HG02981 (cell line): Measurements from ENCODE around the gene SNCAIP.
A peak's percentile ranks its signal among the peaks of the same experiment; 100 is the strongest.

Source experiments
- ATAC-seq: cut with Tn5 transposase; IDR thresholded peaks from one replicate; pipeline ENCODE4 v1.9.1; 2021; ENCODE audit warnings: mild to moderate bottlenecking, moderate library complexity; ENCODE audit not compliant: unreplicated experiment

SNCAIP gene

DNA sequence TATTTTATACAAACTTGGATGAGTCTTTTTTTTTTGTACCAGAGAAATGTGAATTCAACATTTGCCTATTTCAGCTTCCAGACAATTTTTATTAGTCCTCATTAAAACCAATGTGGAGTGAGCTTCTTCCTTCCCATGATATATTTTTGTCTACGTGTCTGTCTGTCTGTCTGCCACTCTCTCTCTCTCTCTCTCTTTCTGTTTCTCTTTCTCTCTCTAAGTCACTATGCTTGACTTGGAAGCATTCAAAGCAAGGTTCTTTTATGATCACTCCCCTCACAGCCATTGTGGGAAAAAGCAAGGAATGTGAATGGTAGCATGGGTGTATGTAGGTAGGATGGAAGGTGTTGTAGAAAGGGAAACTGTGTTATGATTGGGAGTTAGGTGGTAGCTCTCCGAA is 80.2 kb downstream of the SNCAIP start:
- ATAC-seq, result no peak

DNA sequence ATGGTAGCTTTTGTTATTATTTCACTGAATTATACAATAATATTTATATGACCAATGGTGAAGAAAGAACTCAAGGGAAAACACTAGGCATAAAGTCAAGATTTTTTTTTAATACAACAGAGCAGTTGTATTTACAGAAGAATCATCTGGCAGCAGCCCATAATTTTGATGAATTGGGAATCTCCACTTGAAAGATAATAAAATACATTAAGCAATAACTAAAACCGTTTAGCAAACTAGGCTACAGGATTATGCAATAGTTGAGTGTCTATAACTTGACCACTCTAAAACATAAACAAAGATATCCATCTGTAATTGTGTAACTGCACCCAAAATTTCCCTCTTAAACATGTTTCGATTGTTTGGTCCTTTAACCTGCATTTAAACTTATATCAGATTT is 80.8 kb downstream of the SNCAIP start:
- no peak for ATAC-seq

DNA sequence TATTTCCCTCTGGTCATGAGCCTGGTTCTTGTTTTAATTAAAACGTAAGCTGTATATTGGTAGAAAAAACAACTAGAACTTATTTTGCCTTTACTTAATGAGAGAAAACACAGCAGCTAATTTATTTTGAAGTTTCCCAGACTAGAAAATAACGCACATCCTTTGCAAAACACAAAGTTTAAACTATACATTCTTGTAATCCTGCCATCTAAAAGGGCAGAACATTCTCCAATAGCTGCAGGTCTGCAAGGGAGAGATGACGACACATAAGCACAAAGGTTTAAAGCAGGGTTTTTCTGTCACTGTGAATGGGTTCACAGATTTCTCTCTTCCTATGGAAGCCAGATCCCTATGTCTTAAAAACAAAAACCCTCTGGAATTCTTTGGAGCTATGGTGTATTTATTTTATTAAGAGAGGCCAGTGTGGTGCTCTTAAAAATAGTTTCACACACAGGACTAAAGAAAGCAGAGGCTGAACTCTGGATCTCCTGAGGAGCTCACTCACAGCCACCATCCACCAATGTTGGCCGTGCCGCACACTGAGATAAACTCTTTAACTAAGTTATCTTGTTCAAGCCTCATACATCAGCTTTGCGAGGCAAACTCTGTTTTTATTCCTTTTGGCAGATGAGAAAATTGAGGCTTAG is 82.4 kb downstream of the SNCAIP start:
- no peak for ATAC-seq

- ATAC-seq, result no peak
These were observed 86.0 kb downstream of the SNCAIP start for GRCh38 chr5:122398016-122398415.

DNA sequence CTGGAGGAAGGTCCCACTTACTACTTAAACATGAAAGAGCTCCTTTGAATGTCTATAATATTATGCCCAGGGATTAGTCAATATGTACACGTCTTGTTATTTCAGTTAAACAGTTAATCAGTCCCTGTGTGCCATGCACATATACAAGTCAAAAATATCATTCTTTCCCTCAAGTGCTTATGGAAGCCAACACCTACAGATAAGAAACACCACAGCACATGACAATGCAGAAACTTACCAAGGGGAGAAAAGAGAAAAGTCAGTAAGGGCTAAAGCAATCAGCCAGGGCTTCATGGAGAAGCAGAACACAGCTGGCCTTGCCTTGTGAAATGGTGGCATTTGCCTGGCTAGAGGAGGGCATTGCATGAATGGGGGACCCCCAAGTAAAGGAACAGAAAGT is 88.3 kb downstream of the SNCAIP start:
- no peak for ATAC-seq

GRCh38 chr5:122400938-122401337 is 88.9 kb downstream of the SNCAIP start:
- no peak for ATAC-seq

DNA sequence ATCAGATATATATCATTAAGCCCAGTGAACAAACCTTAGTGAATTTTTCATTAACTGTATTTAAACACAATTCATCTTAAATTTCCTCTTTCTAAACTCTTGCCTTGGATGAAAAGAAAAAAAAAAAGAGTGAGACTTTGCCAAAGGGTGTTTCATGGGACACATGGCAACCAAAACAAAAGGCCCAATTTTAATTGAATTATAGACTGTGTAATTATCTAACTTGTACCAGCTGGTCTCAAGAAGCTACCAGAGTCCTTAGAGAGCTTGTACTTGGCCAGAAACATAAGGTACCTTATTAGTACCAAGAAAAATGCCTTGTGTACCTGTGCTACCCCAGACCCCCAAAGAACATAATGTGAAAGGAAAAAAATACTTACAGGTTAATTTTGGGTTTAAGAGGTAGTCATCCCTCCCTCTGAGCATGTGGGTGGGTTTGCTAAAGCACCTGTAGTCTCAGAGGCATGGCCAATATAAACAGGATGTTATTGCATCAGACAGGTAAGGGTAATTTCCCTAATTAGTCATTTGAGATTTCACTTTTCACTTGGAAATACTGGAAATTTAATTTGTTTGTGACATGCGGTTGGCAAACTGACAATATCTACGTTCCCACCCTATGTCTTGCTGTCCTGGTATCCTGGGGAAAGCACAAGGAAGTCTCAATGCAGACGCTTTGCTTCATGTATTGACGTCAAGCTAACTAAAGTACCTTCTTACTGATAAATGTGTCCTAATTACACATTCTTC is 90.1 kb downstream of the SNCAIP start:
- ATAC-seq, result no peak

- no peak for ATAC-seq
These were observed 91.1 kb downstream of the SNCAIP start for GRCh38 chr5:122402955-122403685.

- ATAC-seq, result no peak
These were observed 92.0 kb downstream of the SNCAIP start for GRCh38 chr5:122404018-122404417.

DNA sequence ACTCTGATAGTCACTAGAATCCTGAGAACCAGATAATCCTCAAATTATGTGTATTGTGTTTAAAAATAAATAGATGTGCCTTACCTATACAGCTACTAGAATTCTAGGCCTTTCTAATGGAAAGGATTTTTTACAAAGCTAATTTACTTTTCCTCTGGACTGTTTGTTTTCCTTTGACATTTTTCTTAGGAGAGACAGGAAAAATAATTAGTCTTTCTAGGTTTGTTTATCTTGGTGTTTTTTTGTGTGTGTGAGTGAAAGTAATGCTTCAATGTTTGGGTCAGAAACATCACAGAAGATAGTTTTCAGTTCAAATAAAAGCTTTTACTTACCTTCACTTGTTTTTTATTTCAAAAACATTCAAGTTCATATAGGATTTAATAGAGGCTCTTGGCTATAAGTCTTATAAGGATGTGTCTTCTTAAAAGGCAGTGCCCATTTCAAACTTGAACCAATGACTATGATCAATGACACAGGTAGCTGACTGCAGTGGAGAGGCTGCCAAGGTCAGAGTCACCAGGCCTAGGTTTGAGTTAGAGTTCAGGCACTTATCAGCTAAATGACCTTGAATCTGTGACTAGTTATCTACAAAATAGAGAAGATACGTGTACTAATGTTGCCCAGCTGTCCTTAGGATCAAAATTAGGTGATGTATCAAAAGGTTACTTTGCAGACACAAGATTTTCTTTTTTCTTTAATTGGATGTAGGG is 92.8 kb downstream of the SNCAIP start:
- no peak for ATAC-seq

DNA sequence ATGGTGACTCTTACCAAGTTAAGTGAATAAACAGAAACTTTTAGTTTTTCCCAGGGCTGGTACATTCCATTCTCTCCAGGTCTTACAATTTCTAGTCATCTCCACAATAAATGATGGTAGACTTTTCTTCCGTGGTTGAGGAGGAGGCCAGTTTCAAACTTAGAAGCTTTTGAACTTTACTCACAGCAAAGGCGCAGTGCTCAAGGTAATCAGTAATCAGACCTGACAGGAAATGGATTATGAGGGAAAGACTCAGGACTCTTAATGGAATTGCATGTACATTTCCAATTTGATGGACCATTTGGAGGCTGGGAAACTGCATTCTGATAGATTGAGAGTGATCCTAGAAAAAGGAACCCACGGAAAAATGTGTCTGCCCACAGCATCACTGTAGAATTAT is 93.7 kb downstream of the SNCAIP start:
- ATAC-seq, result no peak

- ATAC-seq, result no peak
These were observed 94.1 kb downstream of the SNCAIP start for GRCh38 chr5:122406181-122406580.

DNA sequence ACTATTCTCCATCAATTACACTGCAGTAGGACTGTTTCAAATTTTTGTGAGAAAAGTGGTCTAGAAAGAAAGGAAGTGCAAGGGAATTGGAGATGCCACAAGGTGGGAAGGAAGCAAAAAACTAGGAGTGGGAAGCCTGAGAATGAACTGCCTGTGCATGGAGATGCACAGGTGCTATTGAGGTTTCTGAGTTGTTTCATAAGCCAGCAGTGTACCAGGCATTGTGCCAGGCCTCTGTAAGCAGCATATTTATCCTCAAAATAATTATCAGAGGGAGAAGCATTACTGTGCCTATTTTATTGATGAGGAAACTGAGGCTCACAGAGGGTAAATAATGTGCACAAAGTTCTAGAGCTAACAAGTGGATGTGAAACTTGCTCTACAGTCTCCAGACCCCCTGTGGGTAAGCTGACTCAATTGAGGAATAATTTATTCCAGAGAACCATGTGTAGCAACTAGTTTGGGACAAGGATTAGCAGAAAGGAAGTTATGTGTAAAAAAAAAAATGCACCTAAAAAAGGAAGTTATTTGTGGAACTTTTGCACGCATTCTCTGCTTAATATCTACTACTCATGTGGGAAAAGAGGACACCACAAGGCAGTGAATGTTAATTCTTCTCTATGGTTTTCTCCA is 96.7 kb downstream of the SNCAIP start:
- ATAC-seq, result no peak

- ATAC-seq, result no peak
These were observed 100.9 kb downstream of the SNCAIP start for GRCh38 chr5:122412966-122413365.

- ATAC-seq, result no peak
These were observed 101.7 kb downstream of the SNCAIP start for GRCh38 chr5:122413722-122414121.

- ATAC-seq, result peak; percentile 83
These were observed 103.2 kb downstream of the SNCAIP start for GRCh38 chr5:122415030-122415800.

- ATAC-seq, result no peak
These were observed 103.7 kb downstream of the SNCAIP start for GRCh38 chr5:122415801-122416120.

DNA sequence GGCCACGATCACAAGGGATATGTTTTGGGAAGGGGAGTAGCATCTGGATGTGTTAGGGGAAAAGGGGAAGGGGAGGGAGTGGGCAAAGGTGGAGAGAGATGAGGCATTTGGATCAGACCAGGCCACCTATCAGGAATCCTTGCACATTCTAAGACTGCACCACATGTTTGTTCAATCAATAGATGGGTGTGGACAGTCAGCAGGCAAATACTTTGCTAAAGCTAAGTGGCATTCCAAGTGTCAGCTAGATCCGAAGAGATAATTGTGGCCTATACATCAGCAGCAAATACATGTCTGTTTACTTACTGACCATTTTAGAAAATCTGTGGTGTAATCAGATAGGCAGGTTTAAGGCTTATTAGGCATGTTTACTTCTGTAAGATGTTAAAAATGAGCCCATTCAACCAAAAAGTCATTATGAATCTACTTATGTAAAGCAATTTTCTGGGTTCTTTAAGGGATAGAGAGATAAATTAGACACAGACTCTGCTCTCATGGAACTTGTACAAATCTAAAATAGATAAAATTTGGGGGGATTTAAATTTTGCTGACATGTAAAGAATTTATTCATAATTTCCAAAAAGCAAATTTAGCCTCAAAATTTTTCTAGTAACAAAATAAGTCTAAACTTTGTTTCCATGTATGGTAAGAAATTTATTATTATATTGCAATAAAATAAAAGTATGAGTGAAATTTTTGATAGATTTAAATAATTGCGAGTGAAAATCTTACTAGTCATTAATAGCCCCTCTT is 107.3 kb downstream of the SNCAIP start:
- ATAC-seq, result no peak

- no peak for ATAC-seq
These were observed 108.1 kb downstream of the SNCAIP start for GRCh38 chr5:122420091-122420490.
